Measurements from ENCODE around the gene ZNF780B. TPM values are rescaled to one million over a fixed set of nuclear protein-coding genes. Genes with fewer than 3 reads are reported as not detected.
A peak's percentile ranks its signal among the peaks of the same experiment; 100 is the strongest.

ZNF780B gene
- polyA plus RNA-seq, 1 donor from 2014 or later, result 28.8 TPM

DNA sequence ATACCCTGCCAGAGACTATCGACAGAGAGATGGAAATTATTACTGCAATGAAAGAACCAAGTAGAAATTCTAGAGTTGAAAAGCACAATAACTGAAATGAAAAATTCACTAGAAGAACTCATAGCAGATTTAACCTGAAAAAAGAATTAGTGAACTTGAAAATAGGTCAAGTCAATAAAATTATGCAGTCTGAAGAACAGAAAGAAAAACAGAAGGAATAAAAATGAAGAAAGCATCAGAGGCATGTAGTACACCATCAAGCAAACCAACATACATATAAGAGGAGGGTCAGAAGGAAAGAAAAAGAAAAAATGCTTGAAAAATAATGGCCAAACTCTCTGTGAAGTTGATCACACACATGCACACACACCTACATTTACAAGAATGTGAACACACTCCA is 3.6 kb upstream of the ZNF780B start:
- H3K4me2 ChIP-seq (ENCODE audit: low read length), result no peak overlapping the region
- no peak overlapping the region for H3K27ac ChIP-seq (ENCODE audit: low read length)
- H3K9ac ChIP-seq (ENCODE audit: low read length), result no peak overlapping the region
- no peaks in the 10 kb centered on the region for H3K36me3 ChIP-seq (ENCODE audit: insufficient read depth, low read length)
- no peaks in the 10 kb centered on the region for H3F3A ChIP-seq (ENCODE audit: insufficient read depth, low read length, poor library complexity, severe bottlenecking)
- H4K20me1 ChIP-seq (ENCODE audit: insufficient read depth), result no peaks in the 10 kb centered on the region
- H3K79me2 ChIP-seq (replicated peaks; ENCODE audit: insufficient read depth, low read length), result peaks cover 13% of the 10 kb centered on the region
- TF ChIP-seq, protein P1, sequence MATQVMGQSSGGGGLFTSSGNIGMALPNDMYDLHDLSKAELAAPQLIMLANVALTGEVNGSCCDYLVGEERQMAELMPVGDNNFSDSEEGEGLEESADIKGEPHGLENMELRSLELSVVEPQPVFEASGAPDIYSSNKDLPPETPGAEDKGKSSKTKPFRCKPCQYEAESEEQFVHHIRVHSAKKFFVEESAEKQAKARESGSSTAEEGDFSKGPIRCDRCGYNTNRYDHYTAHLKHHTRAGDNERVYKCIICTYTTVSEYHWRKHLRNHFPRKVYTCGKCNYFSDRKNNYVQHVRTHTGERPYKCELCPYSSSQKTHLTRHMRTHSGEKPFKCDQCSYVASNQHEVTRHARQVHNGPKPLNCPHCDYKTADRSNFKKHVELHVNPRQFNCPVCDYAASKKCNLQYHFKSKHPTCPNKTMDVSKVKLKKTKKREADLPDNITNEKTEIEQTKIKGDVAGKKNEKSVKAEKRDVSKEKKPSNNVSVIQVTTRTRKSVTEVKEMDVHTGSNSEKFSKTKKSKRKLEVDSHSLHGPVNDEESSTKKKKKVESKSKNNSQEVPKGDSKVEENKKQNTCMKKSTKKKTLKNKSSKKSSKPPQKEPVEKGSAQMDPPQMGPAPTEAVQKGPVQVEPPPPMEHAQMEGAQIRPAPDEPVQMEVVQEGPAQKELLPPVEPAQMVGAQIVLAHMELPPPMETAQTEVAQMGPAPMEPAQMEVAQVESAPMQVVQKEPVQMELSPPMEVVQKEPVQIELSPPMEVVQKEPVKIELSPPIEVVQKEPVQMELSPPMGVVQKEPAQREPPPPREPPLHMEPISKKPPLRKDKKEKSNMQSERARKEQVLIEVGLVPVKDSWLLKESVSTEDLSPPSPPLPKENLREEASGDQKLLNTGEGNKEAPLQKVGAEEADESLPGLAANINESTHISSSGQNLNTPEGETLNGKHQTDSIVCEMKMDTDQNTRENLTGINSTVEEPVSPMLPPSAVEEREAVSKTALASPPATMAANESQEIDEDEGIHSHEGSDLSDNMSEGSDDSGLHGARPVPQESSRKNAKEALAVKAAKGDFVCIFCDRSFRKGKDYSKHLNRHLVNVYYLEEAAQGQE (IDR thresholded peaks at IDR 0.05; ENCODE audit: borderline replicate concordance), result no peak
- no peak for TF ChIP-seq EP300 (conservative IDR thresholded peaks at IDR 0.05; ENCODE audit: poor library complexity, severe bottlenecking)
- no peak for TF ChIP-seq MXI1 (conservative IDR thresholded peaks at IDR 0.05; ENCODE audit: poor library complexity, severe bottlenecking)
- no peak for TF ChIP-seq TAF1 (IDR thresholded peaks at IDR 0.05; ENCODE audit: low read depth)
- no peak for TF ChIP-seq POLR2AphosphoS5 (IDR thresholded peaks at IDR 0.05)
- TF ChIP-seq SMC3 (conservative IDR thresholded peaks at IDR 0.05; ENCODE audit: poor library complexity), result no peak
- TF ChIP-seq EZH2 (IDR thresholded peaks at IDR 0.05; ENCODE audit: borderline replicate concordance, insufficient read depth, low read length, poor library complexity, severe bottlenecking), result no peak
- no peak for TF ChIP-seq RAD21 (conservative IDR thresholded peaks at IDR 0.05)
- TF ChIP-seq, protein P2, sequence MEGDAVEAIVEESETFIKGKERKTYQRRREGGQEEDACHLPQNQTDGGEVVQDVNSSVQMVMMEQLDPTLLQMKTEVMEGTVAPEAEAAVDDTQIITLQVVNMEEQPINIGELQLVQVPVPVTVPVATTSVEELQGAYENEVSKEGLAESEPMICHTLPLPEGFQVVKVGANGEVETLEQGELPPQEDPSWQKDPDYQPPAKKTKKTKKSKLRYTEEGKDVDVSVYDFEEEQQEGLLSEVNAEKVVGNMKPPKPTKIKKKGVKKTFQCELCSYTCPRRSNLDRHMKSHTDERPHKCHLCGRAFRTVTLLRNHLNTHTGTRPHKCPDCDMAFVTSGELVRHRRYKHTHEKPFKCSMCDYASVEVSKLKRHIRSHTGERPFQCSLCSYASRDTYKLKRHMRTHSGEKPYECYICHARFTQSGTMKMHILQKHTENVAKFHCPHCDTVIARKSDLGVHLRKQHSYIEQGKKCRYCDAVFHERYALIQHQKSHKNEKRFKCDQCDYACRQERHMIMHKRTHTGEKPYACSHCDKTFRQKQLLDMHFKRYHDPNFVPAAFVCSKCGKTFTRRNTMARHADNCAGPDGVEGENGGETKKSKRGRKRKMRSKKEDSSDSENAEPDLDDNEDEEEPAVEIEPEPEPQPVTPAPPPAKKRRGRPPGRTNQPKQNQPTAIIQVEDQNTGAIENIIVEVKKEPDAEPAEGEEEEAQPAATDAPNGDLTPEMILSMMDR (IDR thresholded peaks at IDR 0.05; ENCODE audit: poor library complexity, severe bottlenecking), result no peak
- H3K4me3 ChIP-seq (ENCODE audit: low read length), result no peak overlapping the region
- H3K9me3 ChIP-seq (ENCODE audit: low read length), result peaks cover 16% of the 10 kb centered on the region
- no peaks in the 10 kb centered on the region for H3K27me3 ChIP-seq (ENCODE audit: insufficient read depth, low read depth, low read length)
- no peak overlapping the region for H2AFZ ChIP-seq (ENCODE audit: low read depth, low read length)
- H3K9me2 ChIP-seq (ENCODE audit: insufficient read depth, low read length), result no peaks in the 10 kb centered on the region

DNA sequence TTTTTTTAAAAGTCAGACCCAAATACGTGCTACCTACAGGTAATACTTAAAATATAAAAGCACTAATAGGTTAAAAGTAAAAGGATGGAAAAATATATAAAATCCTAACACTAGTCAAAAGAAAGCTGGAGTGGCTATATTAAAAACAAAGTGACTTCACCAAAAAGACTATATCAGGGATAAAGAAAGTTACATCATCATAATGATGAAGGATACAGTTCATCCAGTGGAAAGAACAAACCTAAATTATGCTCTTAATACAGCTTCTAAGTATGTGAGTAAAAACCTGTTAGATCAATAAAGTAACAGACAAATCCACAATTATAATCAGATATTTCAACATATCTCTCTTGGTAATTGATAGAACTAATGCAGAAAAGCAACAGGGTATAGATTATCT is 1.1 kb upstream of the ZNF780B start:
- Histone ChIP-seq H3K4me2 (ENCODE audit: low read length) (no peak overlapping the region), H3K9me2 (ENCODE audit: insufficient read depth, low read length) (no peaks in the 10 kb centered on the region), H3F3A (ENCODE audit: insufficient read depth, low read length, poor library complexity, severe bottlenecking) (no peaks in the 10 kb centered on the region), H3K79me2 (replicated peaks; ENCODE audit: insufficient read depth, low read length) (peaks cover 36% of the 10 kb centered on the region), H3K27ac (ENCODE audit: low read length) (no peak overlapping the region), H4K20me1 (ENCODE audit: insufficient read depth) (no peaks in the 10 kb centered on the region), H2AFZ (ENCODE audit: low read depth, low read length) (no peak overlapping the region), H3K4me3 (ENCODE audit: low read length) (peak overlapping the region; percentile 84), H3K9ac (ENCODE audit: low read length) (no peak overlapping the region), H3K36me3 (ENCODE audit: insufficient read depth, low read length) (no peaks in the 10 kb centered on the region), H3K9me3 (ENCODE audit: low read length) (peaks cover 22% of the 10 kb centered on the region), H3K27me3 (ENCODE audit: insufficient read depth, low read depth, low read length) (no peaks in the 10 kb centered on the region)
- TF ChIP-seq, protein P1 (IDR thresholded peaks at IDR 0.05; ENCODE audit: borderline replicate concordance), result no peak
- TF ChIP-seq, protein P2 (IDR thresholded peaks at IDR 0.05; ENCODE audit: poor library complexity, severe bottlenecking), result no peak
- TF ChIP-seq RAD21 (conservative IDR thresholded peaks at IDR 0.05), result no peak
